Gastroesophageal sphincter (tissue), 2 donors: ENCODE results near the gene MICU1.

Source experiments
- EP300 ChIP-seq: sonication (generic); formaldehyde crosslinking; IDR thresholded peaks from one replicate; pipeline ENCODE4 v1.6.1; 2017; ENCODE audit warnings: antibody characterized with exemption, mild to moderate bottlenecking
- POLR2A ChIP-seq, 2 donors: fragments of 450-650 bp; IDR thresholded peaks; one replicate each; pipeline ENCODE4 v1.6.1; 2017; ENCODE audit warnings: antibody characterized with exemption in 2 of 2, mild to moderate bottlenecking in 2 of 2, moderate library complexity in 1 of 2

DNA sequence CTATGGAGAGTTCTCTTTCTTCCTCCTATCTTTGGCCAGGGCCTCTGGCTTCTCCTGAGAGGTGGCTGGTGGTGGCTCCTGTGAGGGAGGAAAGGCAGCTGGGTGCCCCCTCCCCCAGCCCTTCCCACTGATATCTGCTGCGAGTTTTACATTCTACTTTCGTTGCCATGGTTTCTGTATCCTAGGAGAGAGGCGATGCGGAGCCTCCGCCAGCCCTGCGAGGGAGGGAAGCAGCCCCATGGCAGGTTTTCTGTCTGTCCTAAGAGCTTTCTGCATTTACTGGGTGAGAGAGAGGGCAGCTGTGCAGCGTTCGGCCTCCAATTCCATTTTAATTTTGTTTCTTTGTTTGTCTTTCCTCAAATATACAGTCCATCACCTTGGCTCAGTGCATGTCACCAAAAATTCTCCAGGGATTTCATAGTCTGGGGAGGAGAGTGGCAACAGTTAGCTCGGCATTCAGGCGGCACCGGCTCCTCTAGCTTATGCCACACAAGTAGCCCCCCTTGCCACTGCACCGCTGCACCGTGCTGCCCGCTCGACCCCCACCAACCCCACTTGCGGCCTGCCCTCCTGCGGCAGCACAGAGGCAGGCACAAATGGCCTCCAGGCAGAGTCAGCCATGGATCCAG, 291.6 kb downstream of the MICU1 start:
- TF ChIP-seq POLR2A (IDR thresholded peaks at IDR 0.05) (no peak), EP300 (no peak)
